GM12878 (cell line): Measurements from ENCODE around the gene NIN. TPM values are rescaled to one million over a fixed set of nuclear protein-coding genes. Genes with fewer than 3 reads are reported as not detected.
A peak's percentile ranks its signal among the peaks of the same experiment; 100 is the strongest.

Experiments used
- ATAC-seq: fragments of 200-7000 bp; cut with Tn5 transposase; 3 replicates; pipeline ENCODE4 v1.9.1; 2020; ENCODE audit warnings: mild to moderate bottlenecking, moderate library complexity
- BruUV-seq: library from RNA; stranded (reverse); fragments of 400-500 nt; replicated peaks from 2 replicates; lab custom pipeline; 2021; lab: Mats Ljungman, UMichigan
- CTCF ChIA-PET: fragments of 300-600 bp; sonication (Branson Sonifier 250); formaldehyde crosslinking; extraction: SDS; loops from one replicate; lab custom pipeline; 2021; ENCODE audit warnings: inconsistent platforms; lab: Yijun Ruan, JAX
- POLR2A ChIA-PET: fragments of 350-600 bp; formaldehyde crosslinking; extraction: SDS; loops from one replicate; lab custom pipeline; 2021; ENCODE audit warnings: inconsistent platforms; lab: Charles Lee
- RAD21 ChIA-PET: fragments of 300-600 bp; sonication (Branson Sonifier 250); formaldehyde crosslinking; loops from one replicate; lab custom pipeline; 2023; ENCODE audit warnings: antibody characterized with exemption; ENCODE audit not compliant: unreplicated experiment; lab: Charles Lee
- SMC1A ChIA-PET: fragments of 300-600 bp; sonication (Branson Sonifier 250); formaldehyde crosslinking; loops from one replicate; lab custom pipeline; 2023; ENCODE audit not compliant: unreplicated experiment, uncharacterized antibody; lab: Charles Lee
- DNase-seq: peaks from one replicate; pipeline ENCODE4 v3.0.0-alpha.2; 2011; ENCODE audit warnings: low read depth, low spot score
- FAIRE-seq: peaks from 3 replicates; lab custom pipeline; 2011; peaks lifted over from hg19 to GRCh38; lab: Jason Lieb, UNC
- H2AFZ ChIP-seq: 2 replicates; pipeline ENCODE4 v1.6.0; 2011; ENCODE audit warnings: low read depth, low read length, control low read depth; ENCODE audit not compliant: control insufficient read depth
- H3K27ac ChIP-seq: 2 replicates; pipeline ENCODE4 v1.5.1; 2011; ENCODE audit warnings: control low read depth; ENCODE audit not compliant: control insufficient read depth, insufficient read depth
- H3K27me3 ChIP-seq, 2 experiments: replicated peaks in 1 of 2; 2 replicates each; pipeline versions ENCODE4 v1.6.0 to v1.6.1; 2011; ENCODE audit warnings: low read length in 1 of 2; ENCODE audit not compliant: control insufficient read depth in 2 of 2, insufficient read depth in 2 of 2
- H3K36me3 ChIP-seq, 2 experiments: 2 replicates each; pipeline ENCODE4 v1.5.1; 2011; ENCODE audit warnings: low read length in 1 of 2; ENCODE audit not compliant: control insufficient read depth in 2 of 2, insufficient read depth in 2 of 2
- H3K4me1 ChIP-seq: 2 replicates; pipeline ENCODE4 v1.6.1; 2011; ENCODE audit warnings: mild to moderate bottlenecking, low read length, moderate library complexity, mixed read lengths; ENCODE audit not compliant: control insufficient read depth, insufficient read depth
- H3K4me2 ChIP-seq: 2 replicates; pipeline ENCODE4 v1.6.0; 2011; ENCODE audit warnings: control low read depth; ENCODE audit not compliant: control insufficient read depth, insufficient read depth
- H3K4me3 ChIP-seq: fragments of 200-600 bp; sonication (generic); 2 replicates; pipeline ENCODE4 v1.5.1; 2016
- H3K79me2 ChIP-seq: 2 replicates; pipeline ENCODE4 v1.6.0; 2011; ENCODE audit warnings: low read length; ENCODE audit not compliant: control insufficient read depth, insufficient read depth
- H3K9ac ChIP-seq: 2 replicates; pipeline ENCODE4 v1.8.0; 2011; ENCODE audit warnings: low read length, control low read depth, mixed read lengths; ENCODE audit not compliant: control insufficient read depth, insufficient read depth
- H3K9me3 ChIP-seq: replicated peaks from 3 replicates; pipeline ENCODE4 v1.5.1; 2011; ENCODE audit warnings: mild to moderate bottlenecking, low read length; ENCODE audit not compliant: control insufficient read depth, insufficient read depth
- H4K20me1 ChIP-seq: 2 replicates; pipeline ENCODE4 v1.6.0; 2011; ENCODE audit not compliant: control insufficient read depth, insufficient read depth
- ATF7 ChIP-seq: fragments of 450-650 bp; IDR thresholded peaks from 2 replicates; pipeline ENCODE4 v1.6.1; 2016; ENCODE audit warnings: low read depth, mild to moderate bottlenecking
- BHLHE40 ChIP-seq, 2 experiments: fragments of 450-650 bp in 1 of 2; IDR thresholded peaks; 2 replicates each; pipeline ENCODE4 v1.6.1; 2011 to 2017; ENCODE audit warnings: low read depth in 2 of 2, borderline replicate concordance in 1 of 2, improper control_type of control experiment in 1 of 2, low read length in 1 of 2, mild to moderate bottlenecking in 1 of 2
- DPF2 ChIP-seq: fragments of 450-650 bp; IDR thresholded peaks from 2 replicates; pipeline ENCODE4 v1.6.1; 2017; ENCODE audit warnings: mild to moderate bottlenecking
- EED ChIP-seq: sonication (generic); IDR thresholded peaks from 2 replicates; pipeline ENCODE4 v1.6.1; 2016; ENCODE audit warnings: antibody characterized with exemption, low read depth
- EP300 ChIP-seq, 2 experiments: fragments of 150-350 bp in 1 of 2; IDR thresholded peaks; 2 replicates each; pipeline ENCODE4 v1.6.1; 2011 to 2012; ENCODE audit warnings: low read depth in 2 of 2, low read length in 2 of 2, borderline replicate concordance in 1 of 2, improper control_type of control experiment in 1 of 2, inconsistent platforms in 1 of 2; ENCODE audit not compliant: control insufficient read depth in 1 of 2
- IKZF1 ChIP-seq: fragments of 450-650 bp; conservative IDR thresholded peaks from 2 replicates; pipeline ENCODE4 v1.6.1; 2017; ENCODE audit warnings: antibody characterized with exemption, mild to moderate bottlenecking
- IKZF2 ChIP-seq, 2 experiments: fragments of 450-650 bp; IDR thresholded peaks; 2 replicates each; pipeline ENCODE4 v1.6.1; 2017; ENCODE audit warnings: mild to moderate bottlenecking in 2 of 2, moderate library complexity in 2 of 2
- IRF4 ChIP-seq: IDR thresholded peaks from 2 replicates; pipeline ENCODE4 v1.6.1; 2011; ENCODE audit warnings: low read depth, low read length
- MEF2A ChIP-seq: IDR thresholded peaks from 2 replicates; pipeline ENCODE4 v1.6.1; 2011; ENCODE audit warnings: low read depth, mild to moderate bottlenecking, low read length, moderate library complexity; ENCODE audit not compliant: insufficient read depth
- MTA2 ChIP-seq: fragments of 450-650 bp; IDR thresholded peaks from 2 replicates; pipeline ENCODE4 v1.6.1; 2016; ENCODE audit warnings: low read depth, mild to moderate bottlenecking, moderate library complexity
- NBN ChIP-seq: fragments of 450-650 bp; IDR thresholded peaks from 2 replicates; pipeline ENCODE4 v1.6.1; 2016
- NRF1 ChIP-seq: conservative IDR thresholded peaks from 2 replicates; pipeline ENCODE4 v1.6.1; 2011; ENCODE audit warnings: mild to moderate bottlenecking, low read depth, low read length, improper control_type of control experiment
- POLR2AphosphoS5 ChIP-seq: IDR thresholded peaks from 2 replicates; pipeline ENCODE4 v1.6.1; 2011; ENCODE audit warnings: mild to moderate bottlenecking, low read length, inconsistent platforms
- POU2F2 ChIP-seq: IDR thresholded peaks from 3 replicates; pipeline ENCODE4 v1.6.1; 2011; ENCODE audit warnings: low read depth, mild to moderate bottlenecking, low read length, borderline replicate concordance
- RBBP5 ChIP-seq: fragments of 200-600 bp; sonication (generic); conservative IDR thresholded peaks from 2 replicates; pipeline ENCODE4 v1.6.1; 2016
- SMAD1 ChIP-seq: fragments of 450-650 bp; IDR thresholded peaks from 2 replicates; pipeline ENCODE4 v1.6.1; 2018; ENCODE audit warnings: mild to moderate bottlenecking, low read depth; ENCODE audit not compliant: partially characterized antibody
- SMARCA5 ChIP-seq: fragments of 450-650 bp; IDR thresholded peaks from 2 replicates; pipeline ENCODE4 v1.6.1; 2017; ENCODE audit warnings: mild to moderate bottlenecking
- WGBS: methylation state at CpG from one replicate; pipeline ENCODE4 v1.1.6; 2016; ENCODE audit warnings: low lambda C conversion rate; ENCODE audit not compliant: insufficient replicate concordance, insufficient coverage; ENCODE audit errors: missing lambda C conversion rate; 5-methylcytosine and 5-hydroxymethylcytosine counted together
- in situ Hi-C: fragments of 300-500 bp; cut with MboI; formaldehyde crosslinking; loops from 9 replicates; pipeline ENCODE4 v1.14.3; 2018; ENCODE audit warnings: mixed read lengths
- intact Hi-C: fragments of 100-400 bp; cut with micrococcal nuclease; formaldehyde crosslinking; loops from one replicate; pipeline ENCODE4 v1.14.2; 2022; ENCODE audit not compliant: unreplicated experiment
- polyA plus RNA-seq, 11 experiments: library from polyadenylated mRNA; depleted of rRNA in 4 of 11; unstranded in 6 of 11; stranded (reverse) in 5 of 11; fragments of >200 nt; fragmentation: Nextera tagmentation in 4 of 11; fragmentation: Illumina TruSeq in 1 of 11; extraction: Ambion mirVana in 4 of 11; extraction: Trizol in 1 of 11; gene quantifications; 1 replicate in 1 of 11; 2 replicates in 10 of 11; pipeline versions ENCODE4 v1.2.1 to v1.2.3, GENCODE V29; 2011 to 2016; ENCODE audit warnings: inconsistent platforms in 2 of 11, missing spikeins in 2 of 11, low read depth in 1 of 11
- total RNA-seq, 4 experiments: library from RNA; depleted of rRNA in 3 of 4; stranded (reverse); fragments of >200 nt in 3 of 4; fragmentation: Illumina TruSeq in 1 of 4; extraction: Trizol in 1 of 4; gene quantifications; 2 replicates each; pipeline versions ENCODE4 v1.2.1 to v1.2.3, GENCODE V29; 2013 to 2021
- TF ChIP-seq, protein P1 (sequence below): IDR thresholded peaks from 2 replicates; pipeline ENCODE4 v1.6.1; 2012; ENCODE audit warnings: mild to moderate bottlenecking, low read depth, low read length
- TF ChIP-seq, protein P2 (sequence below): fragments of 450-650 bp; IDR thresholded peaks from 2 replicates; pipeline ENCODE4 v1.6.1; 2017; ENCODE audit warnings: antibody characterized with exemption, mild to moderate bottlenecking, moderate library complexity

Gene NIN
- total and polyA plus RNA-seq, 10 of the 15 experiments (the other 5 are each of a cell fraction or from before 2014, with no cell fraction given) = 16.2 to 135 (median 70.3) TPM

DNA sequence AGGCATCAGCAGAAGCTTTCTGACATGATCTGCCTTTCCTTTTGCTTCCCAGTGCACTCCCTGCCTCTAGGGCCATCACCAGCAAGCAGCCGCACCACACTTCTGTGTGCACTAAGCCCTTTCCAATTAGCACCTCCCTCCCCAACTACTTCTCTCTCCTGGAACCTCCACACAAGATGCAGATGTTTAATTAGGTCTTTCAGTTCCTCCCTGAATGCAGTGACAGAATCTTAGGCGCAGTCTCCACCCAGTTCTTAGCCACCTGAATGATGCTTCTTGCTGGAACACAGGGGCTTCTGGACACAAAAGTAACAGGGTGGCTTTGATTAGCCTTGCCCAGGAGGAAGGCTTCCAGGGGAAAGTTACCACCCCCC is 32.9 kb downstream of the NIN start:
- H3K79me2 ChIP-seq = peaks cover 54% of the 10 kb centered on the region
- H3K4me1 ChIP-seq = peaks cover 55% of the 10 kb centered on the region
- TF ChIP-seq DPF2 (peak; percentile 81), POLR2AphosphoS5 (no peak), EP300 (IDR thresholded peaks at IDR 0.05; ENCODE audit: borderline replicate concordance in 1 of 2, control insufficient read depth in 1 of 2, low read depth in 2 of 2, low read length in 2 of 2) (0 out of 4 replicates have a peak, but pooled peaks have one; percentile 17 to 44), IKZF1 (peak; percentile 69), IRF4 (peak; percentile 60; the same call in 1 of the 2 replicates), POU2F2 (peak; percentile 43; the same call in 1 of the 3 replicates), MEF2A (0 out of 2 replicates have a peak, but pooled peaks have one; percentile 15), NBN (peak; percentile 64; the same call in 1 of the 2 replicates), RBBP5 (no peak), SMARCA5 (no peak), BHLHE40 (IDR thresholded peaks at IDR 0.05; ENCODE audit: borderline replicate concordance in 1 of 2, low read depth in 2 of 2, low read length in 1 of 2) (peak in 1 of 2 experiments; percentile 47; a peak in 1 of 4 replicates), ATF7 (peak; percentile 57; the same call in 1 of the 2 replicates), IKZF2 (IDR thresholded peaks at IDR 0.05) (peak; percentile 79 to 87; a peak in 3 of 4 replicates), EED (peak; percentile 41; the same call in 1 of the 2 replicates), NRF1 (no peak), SMAD1 (no peak), MTA2 (peak; percentile 97)
- TF ChIP-seq, protein P1, sequence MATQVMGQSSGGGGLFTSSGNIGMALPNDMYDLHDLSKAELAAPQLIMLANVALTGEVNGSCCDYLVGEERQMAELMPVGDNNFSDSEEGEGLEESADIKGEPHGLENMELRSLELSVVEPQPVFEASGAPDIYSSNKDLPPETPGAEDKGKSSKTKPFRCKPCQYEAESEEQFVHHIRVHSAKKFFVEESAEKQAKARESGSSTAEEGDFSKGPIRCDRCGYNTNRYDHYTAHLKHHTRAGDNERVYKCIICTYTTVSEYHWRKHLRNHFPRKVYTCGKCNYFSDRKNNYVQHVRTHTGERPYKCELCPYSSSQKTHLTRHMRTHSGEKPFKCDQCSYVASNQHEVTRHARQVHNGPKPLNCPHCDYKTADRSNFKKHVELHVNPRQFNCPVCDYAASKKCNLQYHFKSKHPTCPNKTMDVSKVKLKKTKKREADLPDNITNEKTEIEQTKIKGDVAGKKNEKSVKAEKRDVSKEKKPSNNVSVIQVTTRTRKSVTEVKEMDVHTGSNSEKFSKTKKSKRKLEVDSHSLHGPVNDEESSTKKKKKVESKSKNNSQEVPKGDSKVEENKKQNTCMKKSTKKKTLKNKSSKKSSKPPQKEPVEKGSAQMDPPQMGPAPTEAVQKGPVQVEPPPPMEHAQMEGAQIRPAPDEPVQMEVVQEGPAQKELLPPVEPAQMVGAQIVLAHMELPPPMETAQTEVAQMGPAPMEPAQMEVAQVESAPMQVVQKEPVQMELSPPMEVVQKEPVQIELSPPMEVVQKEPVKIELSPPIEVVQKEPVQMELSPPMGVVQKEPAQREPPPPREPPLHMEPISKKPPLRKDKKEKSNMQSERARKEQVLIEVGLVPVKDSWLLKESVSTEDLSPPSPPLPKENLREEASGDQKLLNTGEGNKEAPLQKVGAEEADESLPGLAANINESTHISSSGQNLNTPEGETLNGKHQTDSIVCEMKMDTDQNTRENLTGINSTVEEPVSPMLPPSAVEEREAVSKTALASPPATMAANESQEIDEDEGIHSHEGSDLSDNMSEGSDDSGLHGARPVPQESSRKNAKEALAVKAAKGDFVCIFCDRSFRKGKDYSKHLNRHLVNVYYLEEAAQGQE = no peak
- TF ChIP-seq, protein P2, sequence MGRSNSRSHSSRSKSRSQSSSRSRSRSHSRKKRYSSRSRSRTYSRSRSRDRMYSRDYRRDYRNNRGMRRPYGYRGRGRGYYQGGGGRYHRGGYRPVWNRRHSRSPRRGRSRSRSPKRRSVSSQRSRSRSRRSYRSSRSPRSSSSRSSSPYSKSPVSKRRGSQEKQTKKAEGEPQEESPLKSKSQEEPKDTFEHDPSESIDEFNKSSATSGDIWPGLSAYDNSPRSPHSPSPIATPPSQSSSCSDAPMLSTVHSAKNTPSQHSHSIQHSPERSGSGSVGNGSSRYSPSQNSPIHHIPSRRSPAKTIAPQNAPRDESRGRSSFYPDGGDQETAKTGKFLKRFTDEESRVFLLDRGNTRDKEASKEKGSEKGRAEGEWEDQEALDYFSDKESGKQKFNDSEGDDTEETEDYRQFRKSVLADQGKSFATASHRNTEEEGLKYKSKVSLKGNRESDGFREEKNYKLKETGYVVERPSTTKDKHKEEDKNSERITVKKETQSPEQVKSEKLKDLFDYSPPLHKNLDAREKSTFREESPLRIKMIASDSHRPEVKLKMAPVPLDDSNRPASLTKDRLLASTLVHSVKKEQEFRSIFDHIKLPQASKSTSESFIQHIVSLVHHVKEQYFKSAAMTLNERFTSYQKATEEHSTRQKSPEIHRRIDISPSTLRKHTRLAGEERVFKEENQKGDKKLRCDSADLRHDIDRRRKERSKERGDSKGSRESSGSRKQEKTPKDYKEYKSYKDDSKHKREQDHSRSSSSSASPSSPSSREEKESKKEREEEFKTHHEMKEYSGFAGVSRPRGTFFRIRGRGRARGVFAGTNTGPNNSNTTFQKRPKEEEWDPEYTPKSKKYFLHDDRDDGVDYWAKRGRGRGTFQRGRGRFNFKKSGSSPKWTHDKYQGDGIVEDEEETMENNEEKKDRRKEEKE = no peak

More for the DNA sequence above, 32.9 kb downstream of the NIN start:
- 14% methylated on average over 2 of the region's 2 CpGs for WGBS
- FAIRE-seq (peak; percentile 77), DNase-seq (peak; percentile 42), ATAC-seq (peak; percentile 98)
- Histone ChIP-seq H2AFZ (no peak overlapping the region), H3K27ac (peak overlapping the region; percentile 36), H3K27me3 (no peaks in the 10 kb centered on the region), H3K9ac (no peak overlapping the region), H3K4me3 (no peak overlapping the region; the same call in 1 of the 2 replicates), H4K20me1 (no peaks in the 10 kb centered on the region), H3K9me3 (no peaks in the 10 kb centered on the region), H3K36me3 (peaks cover 4 to 26% of the 10 kb centered on the region in 2 experiments), H3K4me2 (peak overlapping the region; percentile 59)
- in situ Hi-C loops = no loop called here
- POLR2A ChIA-PET = interaction anchor here (0.6 to 1.1 kb wide), 4 partner anchors 9 to 34 kb away, joined by 3 to 4 read pairs (median 3); no protein-coding TSS in a partner anchor
- SMC1A ChIA-PET = interaction anchor here (1.3 to 17.3 kb wide), 4 partner anchors 10 to 80 kb away, joined by 4 to 360 read pairs (median 123); partner anchors contain the start of gene NIN
- no TSS peak for BruUV-seq
- intact Hi-C loops = no loop called here
- RAD21 ChIA-PET = interaction anchor here (1.0 to 1.6 kb wide), 3 partner anchors 23 to 62 kb away, joined by 3 to 6 read pairs (median 3); no protein-coding TSS in a partner anchor
- CTCF ChIA-PET = interaction anchor here (1.0 to 20.1 kb wide), 5 partner anchors 10 to 201 kb away, joined by 3 to 237 read pairs (median 7); partner anchors contain the start of gene NIN
